Measurements from ENCODE around the gene CEP55. TPM values are rescaled to one million over a fixed set of nuclear protein-coding genes. Genes with fewer than 3 reads are reported as not detected.

CEP55 gene
- total and polyA plus RNA-seq, 10 of the 15 experiments (the other 5 are each of a cell fraction or from before 2014, with no cell fraction given), result 14.6 to 83.6 (median 52.0) TPM

DNA sequence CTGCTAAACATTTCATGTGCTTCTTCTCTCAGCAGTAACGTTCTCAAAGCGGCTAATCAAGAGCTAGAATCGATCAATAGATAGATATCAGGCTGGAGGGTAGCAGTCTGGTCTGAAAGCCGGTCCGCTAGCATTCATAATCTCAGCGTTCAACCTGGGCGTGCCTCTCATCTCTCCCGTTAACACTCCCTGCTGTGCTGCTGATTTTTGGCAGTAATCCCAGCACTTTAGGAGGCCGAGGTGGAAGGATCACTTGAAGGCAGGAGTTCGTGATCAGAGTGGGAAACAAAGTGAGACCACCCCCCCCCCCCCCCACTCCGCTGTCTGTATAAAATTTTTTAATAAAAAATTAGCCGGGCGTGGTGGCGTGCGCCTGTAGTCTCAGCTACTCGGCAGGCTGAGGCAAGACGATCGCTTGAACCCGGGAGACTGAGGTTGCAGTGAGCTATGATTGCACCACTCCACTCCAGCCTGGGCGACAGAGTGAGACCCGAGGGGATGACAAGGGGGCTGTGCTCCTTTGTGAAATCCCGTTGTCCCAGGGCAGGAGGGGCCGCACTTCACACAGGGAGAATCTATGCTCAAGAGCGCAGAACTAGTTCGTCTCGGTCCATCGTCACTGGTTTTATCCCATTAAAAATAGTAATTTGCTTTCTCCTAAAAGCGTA lies 624 bp upstream of the CEP55 start:
- BruUV-seq (replicated peaks), result TSS peak; percentile 70
- WGBS (ENCODE audit: insufficient coverage, insufficient replicate concordance, low lambda C conversion rate, missing lambda C conversion rate), result 5% methylated on average over 28 of the region's 28 CpGs
- ChIA-PET RAD21 (ENCODE audit: unreplicated experiment) (interaction anchor here (0.6 to 2.1 kb wide), 6 partner anchors 13 to 119 kb away, joined by 3 to 14 read pairs (median 4); partner anchors contain the start of gene MYOF), POLR2A (interaction anchor here (0.5 to 1.5 kb wide), 5 partner anchors 14 to 954 kb away, joined by 3 to 7 read pairs (median 3); partner anchors contain the start of gene MYOF), SMC1A (ENCODE audit: uncharacterized antibody, unreplicated experiment) (interaction anchor here (0.6 to 2.3 kb wide), 7 partner anchors 8 to 611 kb away, joined by 3 to 7 read pairs (median 3); partner anchors contain the start of gene FRA10AC1), CTCF (interaction anchor here (0.7 to 2.9 kb wide), 9 partner anchors 9 to 919 kb away, joined by 3 to 16 read pairs (median 5); partner anchors contain the start of gene MYOF)
- H3K4me1 ChIP-seq (ENCODE audit: control insufficient read depth, insufficient read depth, low read length), result peaks cover 4% of the 10 kb centered on the region
- ATAC-seq (peak; percentile 24), FAIRE-seq (no peak), DNase-seq (ENCODE audit: low read depth, low spot score) (no peak)
- peak overlapping the region; percentile 77 for H3K9ac ChIP-seq (ENCODE audit: control insufficient read depth, insufficient read depth, low read length)
- H2AFZ ChIP-seq (ENCODE audit: control insufficient read depth, low read depth, low read length), result peak overlapping the region; percentile 95
- no peaks in the 10 kb centered on the region for H3K27me3 ChIP-seq (replicated peaks in 1 of 2; ENCODE audit: control insufficient read depth in 2 of 2, insufficient read depth in 2 of 2, low read length in 1 of 2)
- H3K4me2 ChIP-seq (ENCODE audit: control insufficient read depth, insufficient read depth), result peak overlapping the region; percentile 98
- no peaks in the 10 kb centered on the region for H4K20me1 ChIP-seq (ENCODE audit: control insufficient read depth, insufficient read depth)
- in situ Hi-C loops (cut with MboI), result no loop called here
- intact Hi-C loops (cut with micrococcal nuclease; ENCODE audit: unreplicated experiment), result no loop called here
- no peaks in the 10 kb centered on the region; a peak in 1 of 4 replicates for H3K36me3 ChIP-seq (ENCODE audit: control insufficient read depth in 2 of 2, insufficient read depth in 2 of 2, low read length in 1 of 2)
- peak overlapping the region; percentile 67 for H3K4me3 ChIP-seq
- peak overlapping the region; percentile 31; the same call in 1 of the 2 replicates for H3K27ac ChIP-seq (ENCODE audit: control insufficient read depth, insufficient read depth)
- H3K9me3 ChIP-seq (replicated peaks; ENCODE audit: control insufficient read depth, insufficient read depth, low read length), result no peaks in the 10 kb centered on the region
- H3K79me2 ChIP-seq (ENCODE audit: control insufficient read depth, insufficient read depth, low read length), result peaks cover 37% of the 10 kb centered on the region
- TF ChIP-seq SKIL (IDR thresholded peaks at IDR 0.05; ENCODE audit: low read depth, poor library complexity, severe bottlenecking), result peak; percentile 23
- no peak for TF ChIP-seq SUZ12 (IDR thresholded peaks at IDR 0.05; ENCODE audit: unreplicated experiment)
- no peak for TF ChIP-seq TBL1XR1 (IDR thresholded peaks at IDR 0.05; ENCODE audit: low read depth, low read length)
- peak; percentile 20; the same call in 1 of the 2 replicates for TF ChIP-seq NBN (IDR thresholded peaks at IDR 0.05)
- peak; percentile 25; the same call in 1 of the 2 replicates for TF ChIP-seq CHD1 (IDR thresholded peaks at IDR 0.05; ENCODE audit: low read depth, low read length)
- no peak for TF ChIP-seq MYB (IDR thresholded peaks at IDR 0.05; ENCODE audit: borderline replicate concordance, low read depth, low read length)
- no peak for TF ChIP-seq NR2F1 (conservative IDR thresholded peaks at IDR 0.05)
- no peak for TF ChIP-seq POLR2A (IDR thresholded peaks at IDR 0.05; ENCODE audit: low read depth, low read length)
- no peak for TF ChIP-seq YY1 (IDR thresholded peaks at IDR 0.05; ENCODE audit: low read depth, low read length)
- no peak for TF ChIP-seq USF1 (IDR thresholded peaks at IDR 0.05; ENCODE audit: borderline replicate concordance, extremely low read length, insufficient read depth, low read depth, low read length)
- no peak for TF ChIP-seq PKNOX1 (IDR thresholded peaks at IDR 0.05)
- peak; percentile 78 for TF ChIP-seq BCLAF1 (IDR thresholded peaks at IDR 0.05)
- TF ChIP-seq CBX3 (IDR thresholded peaks at IDR 0.05; ENCODE audit: borderline replicate concordance, low read depth), result no peak
- no peak for TF ChIP-seq SMAD5 (IDR thresholded peaks at IDR 0.05; ENCODE audit: low read depth)
- TF ChIP-seq ASH2L (IDR thresholded peaks at IDR 0.05; ENCODE audit: borderline replicate concordance, low read depth), result no peak

Data from GM12878 (cell line).